Spleen (tissue), 11 donors: ENCODE measurements around the gene OSGIN1. TPM values are rescaled to one million over a fixed set of nuclear protein-coding genes. Genes with fewer than 3 reads are reported as not detected.

Experiments used
- DNase-seq: peaks from one replicate; pipeline ENCODE4 v3.0.0-alpha.2; 2020
- H3K27ac ChIP-seq, 8 donors: fragments of 200-600 bp; sonication (generic) in 7 of 8; 1 replicate in 4 of 8; 2 replicates in 4 of 8; pipeline versions ENCODE4 v1.5.0 to v1.8.0; 2016 to 2021; ENCODE audit warnings: inconsistent platforms in 4 of 8, mild to moderate bottlenecking in 4 of 8, moderate library complexity in 1 of 8
- H3K27me3 ChIP-seq, 7 donors: fragments of 200-600 bp; sonication (generic) in 6 of 7; replicated peaks in 1 of 7; 1 replicate in 4 of 7; 2 replicates in 3 of 7; pipeline versions ENCODE4 v1.5.0 to v1.8.0; 2016 to 2021; ENCODE audit warnings: inconsistent platforms in 3 of 7, mild to moderate bottlenecking in 1 of 7
- H3K36me3 ChIP-seq, 6 donors: fragments of 200-600 bp; sonication (generic) in 5 of 6; 1 replicate in 4 of 6; 2 replicates in 2 of 6; pipeline versions ENCODE4 v1.5.0 to v1.8.0; 2016 to 2021; ENCODE audit warnings: inconsistent platforms in 2 of 6
- H3K4me1 ChIP-seq, 6 donors: fragments of 200-600 bp; sonication (generic) in 5 of 6; 1 replicate in 3 of 6; 2 replicates in 3 of 6; pipeline versions ENCODE4 v1.5.0 to v1.8.0; 2016 to 2021; ENCODE audit warnings: inconsistent platforms in 3 of 6
- H3K4me3 ChIP-seq, 8 donors: fragments of 200-600 bp; sonication (generic) in 7 of 8; 1 replicate in 4 of 8; 2 replicates in 4 of 8; pipeline versions ENCODE4 v1.5.0 to v1.8.0; 2016 to 2021; ENCODE audit warnings: inconsistent platforms in 4 of 8, mild to moderate bottlenecking in 4 of 8, moderate library complexity in 2 of 8
- H3K9me3 ChIP-seq, 8 donors: fragments of 200-600 bp; sonication (generic) in 7 of 8; 1 replicate in 4 of 8; 2 replicates in 4 of 8; pipeline versions ENCODE4 v1.5.0 to v1.8.0; 2016 to 2021; ENCODE audit warnings: inconsistent platforms in 4 of 8
- CTCF ChIP-seq, 11 experiments: fragments of 200-600 bp in 7 of 11; fragments of 450-650 bp in 4 of 11; sonication (generic) in 4 of 11; IDR thresholded peaks in 8 of 11; conservative IDR thresholded peaks in 3 of 11; 1 replicate in 7 of 11; 2 replicates in 4 of 11; pipeline versions ENCODE4 v1.4.0 to v1.8.0; 2016 to 2021; ENCODE audit warnings: antibody characterized with exemption in 11 of 11, inconsistent platforms in 4 of 11, mild to moderate bottlenecking in 1 of 11
- POLR2A ChIP-seq, 3 donors: fragments of 450-650 bp; IDR thresholded peaks; one replicate each; pipeline ENCODE4 v1.5.1; 2017; ENCODE audit warnings: antibody characterized with exemption in 3 of 3, mild to moderate bottlenecking in 1 of 3
- POLR2AphosphoS5 ChIP-seq, 3 donors: sonication (generic); formaldehyde crosslinking; IDR thresholded peaks; one replicate each; pipeline ENCODE4 v1.5.1; 2017; ENCODE audit warnings: antibody characterized with exemption in 3 of 3
- WGBS, 5 donors: extraction: QIAGEN DNeasy Blood & Tissue Kit in 3 of 5; methylation state at CpG; one replicate each; pipeline versions ENCODE4 v1.1.5 to v1.1.7; 2013 to 2018; 5-methylcytosine and 5-hydroxymethylcytosine counted together
- intact Hi-C: fragments of 100-400 bp; cut with DNase I; formaldehyde crosslinking; loops from one replicate; pipeline ENCODE4 v1.15.0; 2023; ENCODE audit warnings: low total_unique reads
- polyA plus RNA-seq, 3 donors: library from polyadenylated mRNA; stranded (reverse); fragments of 200-250 nt; gene quantifications; one replicate each; pipeline ENCODE4 v1.2.1, GENCODE V29; 2013
- total RNA-seq, 7 donors: library from RNA; depleted of rRNA in 3 of 7; stranded (reverse); fragments of >200 nt in 3 of 7; fragmentation: NEBNext Ultra II Directional in 4 of 7; extraction: Animal tissue kit (Norgen Biotek cat#: 25700) in 4 of 7; gene quantifications; one replicate each; pipeline versions ENCODE4 v1.1.0 to v1.2.1, GENCODE V29; 2016 to 2021
- donor health status: healthy with polysubstance abuse.
- donor health status: DM: no; HTN: no; CAD: no; lungs with moderate emphysema.
- donor health status: DM: no; HTN: no; CAD: no.
- donor health status: Bipolar disorder and iron deficiency.
- donor health status: healthy.
- donor health status: DM: no; HTN: no; CAD: no.
- donor health status: DM: yes; HTN: yes; CAD: no.

OSGIN1 gene
- total and polyA plus RNA-seq, 10 donors: 2.3 to 13.5 (median 9.0) TPM

GRCh38 chr16:83968891-83969649 is 16.0 kb downstream of the OSGIN1 start:
- intact Hi-C loops: no loop called here
- WGBS, 5 donors: 7 to 23% (median 9%) methylated on average over 20 to 45 of the region's 45 CpGs

GRCh38 chr16:83969771-83970429 is 16.9 kb downstream of the OSGIN1 start:
- 39 to 49% (median 42%) methylated on average over 10 to 18 of the region's 18 CpGs for WGBS, 5 donors
- DNase-seq: no peak
- TF ChIP-seq POLR2A (IDR thresholded peaks at IDR 0.05) (no peak), POLR2AphosphoS5 (IDR thresholded peaks at IDR 0.05) (no peak)
- Histone ChIP-seq H3K9me3 (no peaks in the 10 kb centered on the region), H3K36me3 (peaks cover 0 to 20% (median 12%) of the 10 kb centered on the region in 6 donors), H3K27me3 (peaks cover 0 to 61% (median 23%) of the 10 kb centered on the region in 7 donors), H3K4me3 (no peak overlapping the region), H3K27ac (no peak overlapping the region), H3K4me1 (peaks cover 0 to 11% (median 2%) of the 10 kb centered on the region in 6 donors)
- intact Hi-C loops: no loop called here

More at GRCh38 chr16:83968891-83969649, 16.0 kb downstream of the OSGIN1 start:
- Histone ChIP-seq H3K4me3 (peak overlapping the region in 1 of 8 donors; percentile 62), H3K4me1 (peaks cover 0 to 11% (median 2%) of the 10 kb centered on the region in 6 donors), H3K27me3 (peaks cover 0 to 53% (median 23%) of the 10 kb centered on the region in 7 donors), H3K27ac (no peak overlapping the region), H3K36me3 (peaks cover 0 to 28% (median 12%) of the 10 kb centered on the region in 6 donors), H3K9me3 (no peaks in the 10 kb centered on the region)
- DNase-seq: no peak
- TF ChIP-seq CTCF (IDR thresholded peaks at IDR 0.05 in 8 of 11, conservative IDR thresholded peaks at IDR 0.05 in 3 of 11) (no peak), POLR2AphosphoS5 (IDR thresholded peaks at IDR 0.05) (no peak), POLR2A (IDR thresholded peaks at IDR 0.05) (no peak)

GRCh38 chr16:83970430-83970815 is 17.4 kb downstream of the OSGIN1 start:
- no peak for DNase-seq
- 72 to 88% (median 80%) methylated on average over 2 to 6 of the region's 6 CpGs for WGBS, 5 donors

More at GRCh38 chr16:83970430-83970815, 17.4 kb downstream of the OSGIN1 start:
- TF ChIP-seq POLR2AphosphoS5 (IDR thresholded peaks at IDR 0.05): no peak
- no peak for TF ChIP-seq CTCF (IDR thresholded peaks at IDR 0.05 in 8 of 11, conservative IDR thresholded peaks at IDR 0.05 in 3 of 11)
- no peak for TF ChIP-seq POLR2A (IDR thresholded peaks at IDR 0.05)
- intact Hi-C loops: no loop called here
- H3K36me3 ChIP-seq: peaks cover 0 to 15% (median 7%) of the 10 kb centered on the region in 6 donors
- H3K27me3 ChIP-seq: peaks cover 0 to 61% (median 23%) of the 10 kb centered on the region in 7 donors
- peaks cover 0 to 11% (median 2%) of the 10 kb centered on the region in 6 donors for H3K4me1 ChIP-seq
- no peak overlapping the region for H3K4me3 ChIP-seq
- H3K27ac ChIP-seq: no peak overlapping the region
- H3K9me3 ChIP-seq: no peaks in the 10 kb centered on the region
